Esophagus muscularis mucosa (tissue), 4 donors: Measurements from ENCODE around the gene NTRK3.

Experiments used
- EP300 ChIP-seq: sonication (generic); formaldehyde crosslinking; IDR thresholded peaks from one replicate; pipeline ENCODE4 v1.6.1; 2017; ENCODE audit warnings: antibody characterized with exemption
- POLR2A ChIP-seq: fragments of 450-650 bp; IDR thresholded peaks from one replicate; pipeline ENCODE4 v1.6.1; 2017; ENCODE audit warnings: antibody characterized with exemption, moderate library complexity, mild to moderate bottlenecking, low read depth
- POLR2AphosphoS5 ChIP-seq, 2 donors: sonication (generic); formaldehyde crosslinking; IDR thresholded peaks; one replicate each; pipeline ENCODE4 v1.6.1; 2017; ENCODE audit warnings: antibody characterized with exemption in 2 of 2
- TF ChIP-seq, protein P1 (sequence below), 3 experiments: fragments of 200-600 bp in 2 of 3; fragments of 450-650 bp in 1 of 3; sonication (generic) in 2 of 3; IDR thresholded peaks; one replicate each; pipeline ENCODE4 v1.5.1; 2017 to 2019; ENCODE audit warnings: antibody characterized with exemption in 3 of 3, mild to moderate bottlenecking in 2 of 3, moderate library complexity in 1 of 3

- TF ChIP-seq POLR2AphosphoS5 (IDR thresholded peaks at IDR 0.05): no peak
- TF ChIP-seq, protein P1, sequence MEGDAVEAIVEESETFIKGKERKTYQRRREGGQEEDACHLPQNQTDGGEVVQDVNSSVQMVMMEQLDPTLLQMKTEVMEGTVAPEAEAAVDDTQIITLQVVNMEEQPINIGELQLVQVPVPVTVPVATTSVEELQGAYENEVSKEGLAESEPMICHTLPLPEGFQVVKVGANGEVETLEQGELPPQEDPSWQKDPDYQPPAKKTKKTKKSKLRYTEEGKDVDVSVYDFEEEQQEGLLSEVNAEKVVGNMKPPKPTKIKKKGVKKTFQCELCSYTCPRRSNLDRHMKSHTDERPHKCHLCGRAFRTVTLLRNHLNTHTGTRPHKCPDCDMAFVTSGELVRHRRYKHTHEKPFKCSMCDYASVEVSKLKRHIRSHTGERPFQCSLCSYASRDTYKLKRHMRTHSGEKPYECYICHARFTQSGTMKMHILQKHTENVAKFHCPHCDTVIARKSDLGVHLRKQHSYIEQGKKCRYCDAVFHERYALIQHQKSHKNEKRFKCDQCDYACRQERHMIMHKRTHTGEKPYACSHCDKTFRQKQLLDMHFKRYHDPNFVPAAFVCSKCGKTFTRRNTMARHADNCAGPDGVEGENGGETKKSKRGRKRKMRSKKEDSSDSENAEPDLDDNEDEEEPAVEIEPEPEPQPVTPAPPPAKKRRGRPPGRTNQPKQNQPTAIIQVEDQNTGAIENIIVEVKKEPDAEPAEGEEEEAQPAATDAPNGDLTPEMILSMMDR (IDR thresholded peaks at IDR 0.05): no peak
- TF ChIP-seq POLR2A: no peak
- TF ChIP-seq EP300: no peak
Observed at GRCh38 chr15:88174571-88174970, 82.0 kb downstream of the NTRK3 start.
